Ramos (cell line): ENCODE results near the gene TEX101.

Experiments
- in situ Hi-C: fragments of 300-500 bp; cut with MboI; formaldehyde crosslinking; loops from one replicate; pipeline ENCODE4 v1.14.3; 2022; ENCODE audit warnings: low sequenced_read_pairs; ENCODE audit not compliant: unreplicated experiment

TEX101 gene

DNA sequence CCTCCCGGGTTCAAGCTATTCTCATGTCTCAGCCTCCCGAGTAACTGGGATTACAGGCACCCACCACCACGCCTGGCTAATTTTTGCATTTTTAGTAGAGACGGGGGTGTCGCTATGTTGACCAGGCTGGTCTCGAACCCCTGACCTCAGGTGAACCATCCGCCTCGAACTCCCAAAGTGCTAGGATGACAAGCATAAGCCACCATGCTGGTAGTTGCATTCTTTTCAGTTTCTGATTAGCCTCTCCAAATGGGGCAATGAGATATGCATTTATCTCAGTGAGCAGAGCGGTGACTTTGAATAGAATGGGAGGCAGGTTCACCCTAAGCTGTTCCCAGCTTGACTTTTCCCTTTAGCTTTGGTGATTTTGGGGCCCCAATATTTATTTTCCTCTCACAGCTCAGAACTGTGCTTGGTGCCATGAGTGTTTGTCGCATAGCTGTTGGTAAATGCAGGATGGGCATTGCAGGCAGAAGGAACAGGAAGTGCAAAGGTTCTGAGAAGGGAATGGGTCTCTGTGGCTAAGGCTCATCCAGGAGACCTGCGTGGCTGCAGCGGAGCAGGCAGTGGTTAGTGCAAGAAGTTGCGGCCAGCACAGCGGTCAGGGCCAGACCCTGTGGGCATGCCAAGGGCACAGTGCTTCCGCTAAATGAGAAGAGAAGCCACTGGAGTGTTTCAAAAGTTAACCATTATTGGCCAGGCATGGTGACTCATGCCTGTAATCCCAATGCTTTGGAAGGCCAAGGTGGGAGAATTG, 30.0 kb downstream of the TEX101 start:
- in situ Hi-C loops, result loop anchor here (5.0 kb wide), 1 partner anchor 73 kb away; no protein-coding TSS in a partner anchor

DNA sequence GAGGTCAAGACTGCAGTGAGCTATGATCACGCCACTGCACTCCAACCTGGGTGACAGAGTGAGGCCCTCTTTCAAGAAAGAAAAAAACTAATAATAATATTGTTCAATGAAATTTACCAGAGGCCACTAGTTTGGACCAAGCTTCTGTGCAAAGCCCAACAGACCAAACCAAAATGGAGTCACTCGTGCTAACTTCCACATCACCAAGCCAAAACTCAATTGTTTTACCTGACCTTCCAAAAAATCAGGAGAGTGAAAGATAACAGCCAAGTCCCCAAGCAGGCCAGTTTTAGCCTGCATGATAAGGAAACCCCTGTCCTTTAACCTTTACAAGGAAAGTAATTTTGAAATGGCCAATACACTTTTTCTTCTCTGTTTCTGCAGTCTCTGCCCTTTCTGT, 30.7 kb downstream of the TEX101 start:
- in situ Hi-C loops, result loop anchor here (5.0 kb wide), 1 partner anchor 72 kb away; no protein-coding TSS in a partner anchor

DNA sequence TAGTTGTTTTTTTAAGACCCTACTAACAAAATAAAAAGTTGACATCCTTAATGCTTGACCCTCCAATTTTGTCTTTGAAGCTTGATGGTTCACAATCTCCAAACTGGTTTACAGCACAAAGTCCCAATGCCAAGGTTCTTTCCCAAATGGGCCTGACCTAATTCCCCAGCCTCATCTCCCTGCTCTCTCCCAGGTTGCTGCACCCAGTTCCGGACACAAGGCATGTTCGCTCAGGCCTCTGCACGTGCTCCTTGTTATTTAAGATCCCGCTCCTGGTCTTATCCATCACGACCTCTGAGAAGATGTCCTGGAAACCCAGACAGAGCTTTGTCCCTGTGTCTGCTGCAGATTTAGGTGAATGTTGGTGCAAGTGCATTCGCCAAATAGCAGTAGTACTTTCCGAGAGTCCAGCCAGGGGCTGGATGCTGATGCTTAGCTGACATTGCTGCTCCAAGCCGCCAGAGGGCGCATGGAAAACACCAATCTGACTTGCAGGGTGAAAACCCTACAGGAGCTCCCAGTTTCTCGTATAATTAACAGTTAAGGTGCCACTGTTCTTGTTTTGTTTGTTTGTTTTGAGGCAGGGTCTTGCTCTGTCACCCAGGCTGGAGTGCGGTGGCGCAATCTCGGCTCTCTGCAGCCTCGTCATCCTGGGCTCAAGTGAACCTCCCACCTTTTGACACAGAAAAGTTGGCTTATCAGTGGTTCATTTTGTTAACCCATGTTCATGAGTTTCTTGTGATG, 32.2 kb downstream of the TEX101 start:
- in situ Hi-C loops, result loop anchor here (5.0 kb wide), 1 partner anchor 70 kb away; no protein-coding TSS in a partner anchor

DNA sequence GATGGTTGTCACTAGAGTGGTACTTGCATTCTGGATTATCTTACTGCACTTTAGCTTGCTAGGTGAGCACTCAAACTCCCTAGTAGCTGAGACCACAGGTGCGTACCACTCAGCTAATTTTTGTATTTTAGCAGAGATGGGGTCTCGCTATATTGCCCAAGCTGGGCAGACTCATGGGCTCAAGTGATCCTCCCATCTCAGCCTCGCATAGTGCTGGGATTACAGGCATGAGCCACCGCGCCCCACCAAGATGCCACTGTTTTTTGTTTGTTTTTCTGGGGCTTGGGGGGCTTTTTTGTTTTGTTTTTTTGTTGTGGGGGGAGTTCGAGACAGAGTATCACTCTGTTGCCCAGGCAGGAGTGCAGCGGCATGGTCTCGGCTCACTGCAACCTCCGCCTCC, 33.0 kb downstream of the TEX101 start:
- in situ Hi-C loops, result loop anchor here (5.0 kb wide), 1 partner anchor 70 kb away; no protein-coding TSS in a partner anchor

DNA sequence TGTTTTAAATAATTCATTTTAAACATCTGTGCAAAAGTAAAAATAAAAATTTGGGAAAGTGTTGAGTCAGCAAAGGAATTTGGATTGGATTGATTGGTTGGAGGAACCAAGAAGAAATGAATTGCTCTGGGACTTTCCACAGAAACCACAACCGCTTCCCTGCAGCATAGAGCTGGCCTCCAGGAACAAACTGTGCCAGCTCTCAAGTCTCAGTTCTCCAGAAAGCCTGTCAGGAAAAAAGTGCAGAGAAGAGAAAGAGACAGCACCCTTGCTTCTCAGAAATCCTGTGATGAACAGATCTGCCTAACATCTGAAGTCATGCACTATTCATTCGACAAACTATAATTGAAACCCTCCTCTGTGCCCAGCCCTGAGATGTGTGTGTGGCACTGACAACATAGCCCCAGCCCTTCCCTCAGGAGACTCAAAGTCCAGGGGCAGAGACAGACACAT, 35.9 kb downstream of the TEX101 start:
- in situ Hi-C loops, result no loop called here

DNA sequence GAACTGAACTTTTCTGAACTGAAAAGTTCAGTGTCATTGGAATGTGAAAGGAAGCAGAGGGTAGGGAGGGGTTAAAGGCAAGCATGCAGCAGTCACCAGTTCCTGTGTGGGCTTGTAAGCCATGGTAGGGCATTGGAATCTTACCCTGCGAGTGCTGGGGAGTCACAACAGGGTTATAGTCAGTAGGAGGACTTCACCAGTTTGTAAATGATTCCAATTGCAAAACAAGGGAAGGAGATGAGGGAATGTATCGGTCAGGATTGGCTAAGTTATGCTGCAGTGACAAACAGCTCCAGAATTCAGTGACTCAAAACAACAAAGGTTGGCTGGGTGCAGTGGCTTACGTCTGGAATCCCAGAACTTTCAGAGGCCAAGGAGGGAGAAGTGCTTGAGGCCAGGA, 37.9 kb downstream of the TEX101 start:
- in situ Hi-C loops, result no loop called here

DNA sequence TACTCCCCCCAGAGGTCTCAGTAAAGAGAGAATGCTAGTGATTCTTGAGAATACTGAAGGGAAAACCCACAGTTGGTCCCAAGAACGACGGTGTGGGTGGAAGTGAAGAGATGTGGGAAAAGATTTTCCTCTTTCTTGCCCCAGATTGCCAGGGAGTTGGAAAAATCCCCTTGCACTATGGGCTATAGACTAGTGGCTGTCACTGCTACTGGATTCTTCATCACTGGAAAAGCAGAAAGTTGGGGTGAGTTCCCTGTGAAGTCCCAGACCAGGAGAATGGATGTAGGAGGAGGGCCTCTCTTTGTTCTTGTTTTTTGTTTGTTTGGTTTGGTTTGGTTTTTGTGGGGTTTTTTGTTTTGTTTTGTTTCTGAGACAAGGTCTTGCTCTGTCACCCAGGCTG, 39.3 kb downstream of the TEX101 start:
- in situ Hi-C loops, result no loop called here

DNA sequence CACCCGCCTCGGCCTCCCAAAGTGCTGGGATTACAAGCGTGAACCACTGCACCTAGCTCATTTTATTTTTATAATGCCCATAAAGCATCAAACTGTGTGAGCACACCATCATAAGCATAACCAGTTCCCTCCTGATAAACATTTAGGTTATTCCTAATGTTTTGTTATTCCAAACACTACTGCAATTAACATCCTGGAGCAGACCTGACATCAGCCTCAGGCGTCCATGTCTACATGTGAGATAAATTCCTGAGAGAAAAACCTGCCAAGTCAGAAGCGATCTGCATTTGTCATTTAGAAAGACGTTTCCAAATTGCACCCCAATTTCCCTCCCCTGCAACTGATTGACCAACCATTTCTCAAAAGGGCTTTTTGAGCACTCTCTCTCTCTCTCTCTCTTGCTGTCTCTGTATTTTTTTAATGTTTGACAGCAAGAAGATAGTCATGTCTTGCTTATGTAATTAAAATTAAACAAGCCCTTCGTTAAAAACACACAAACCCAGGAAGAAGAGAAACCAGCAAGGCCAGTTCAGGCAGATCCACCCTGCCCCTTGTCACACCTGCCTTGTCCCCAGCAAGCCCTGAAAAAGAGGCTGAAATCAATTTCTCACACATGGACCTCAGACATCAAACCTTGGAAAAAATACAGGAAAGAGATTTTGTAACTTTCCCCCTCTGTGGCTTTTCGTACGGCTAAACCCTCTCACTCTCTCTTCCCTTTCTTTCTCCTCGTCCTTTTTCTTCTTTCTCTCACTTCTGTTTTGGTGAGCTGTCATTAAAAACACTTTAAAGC, 40.8 kb downstream of the TEX101 start:
- in situ Hi-C loops, result no loop called here

DNA sequence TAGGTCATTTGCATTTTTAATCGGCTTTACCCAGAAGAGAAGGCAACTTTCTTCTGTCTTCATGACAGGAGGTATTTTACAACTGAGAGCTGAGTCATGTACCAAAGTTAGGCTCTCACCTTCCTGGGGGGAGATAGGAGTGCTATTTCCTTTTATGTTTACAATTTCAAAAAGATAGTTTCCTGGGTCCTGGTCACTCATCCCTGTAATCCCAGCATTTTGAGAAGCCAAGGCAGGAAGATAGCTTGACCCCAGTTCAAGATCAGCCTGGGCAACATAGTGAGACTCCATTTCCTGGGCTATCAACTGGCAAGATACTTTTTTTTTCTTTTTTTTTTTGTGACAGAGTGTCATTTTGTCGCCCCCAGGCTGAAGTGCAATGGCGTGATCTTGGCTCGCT, 43.1 kb downstream of the TEX101 start:
- in situ Hi-C loops, result no loop called here

DNA sequence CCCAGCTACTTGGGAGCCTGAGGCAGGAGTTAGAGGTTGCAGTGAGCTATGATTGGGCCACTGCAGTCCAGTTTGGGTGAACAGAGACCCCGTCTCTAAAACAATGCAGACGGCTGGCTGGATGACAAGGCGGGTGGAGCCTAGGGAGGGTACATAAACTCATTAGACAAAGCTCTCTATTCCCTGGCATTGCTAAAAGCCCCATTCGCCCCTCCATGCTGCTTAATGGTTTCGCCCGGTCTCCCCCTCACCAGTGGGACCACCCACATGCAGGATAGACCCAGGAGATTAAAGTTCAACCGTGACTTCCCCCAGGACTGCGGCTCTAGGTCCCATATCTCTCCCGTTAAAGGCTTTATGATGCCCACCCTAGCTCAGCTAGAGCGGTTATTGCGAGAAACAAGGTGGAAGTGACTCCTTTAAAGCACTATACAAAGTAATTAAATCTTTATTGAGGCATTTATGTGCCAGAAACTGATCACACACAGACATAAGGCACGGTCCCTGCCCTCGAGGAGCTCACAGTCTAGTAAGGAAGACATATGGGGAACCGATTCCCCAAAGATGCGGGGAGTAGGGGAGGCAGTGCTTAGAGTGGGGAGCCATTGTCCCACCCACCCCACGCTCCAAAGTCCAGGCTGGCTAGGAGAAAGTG, 45.8 kb downstream of the TEX101 start:
- in situ Hi-C loops, result no loop called here

DNA sequence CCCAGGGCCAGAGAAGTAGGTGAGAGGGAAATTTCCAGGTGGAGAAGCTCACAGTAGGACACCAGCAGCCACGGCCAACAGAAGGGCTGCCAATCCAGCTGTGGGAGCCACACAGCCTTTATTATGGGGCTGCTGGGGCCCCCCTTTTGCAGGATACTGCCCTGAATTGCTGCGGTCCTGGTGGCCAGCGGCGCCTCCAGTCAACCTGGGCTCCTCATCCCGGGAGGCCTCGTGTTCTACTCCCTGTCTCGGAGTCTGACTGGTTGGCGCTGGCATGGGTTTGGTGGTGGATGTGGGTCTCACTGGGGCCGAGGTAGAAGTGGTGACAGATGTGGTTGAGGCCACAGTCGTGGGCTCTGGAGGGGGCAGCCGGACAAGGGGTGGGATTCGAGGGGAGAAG, 46.6 kb downstream of the TEX101 start:
- in situ Hi-C loops, result no loop called here

DNA sequence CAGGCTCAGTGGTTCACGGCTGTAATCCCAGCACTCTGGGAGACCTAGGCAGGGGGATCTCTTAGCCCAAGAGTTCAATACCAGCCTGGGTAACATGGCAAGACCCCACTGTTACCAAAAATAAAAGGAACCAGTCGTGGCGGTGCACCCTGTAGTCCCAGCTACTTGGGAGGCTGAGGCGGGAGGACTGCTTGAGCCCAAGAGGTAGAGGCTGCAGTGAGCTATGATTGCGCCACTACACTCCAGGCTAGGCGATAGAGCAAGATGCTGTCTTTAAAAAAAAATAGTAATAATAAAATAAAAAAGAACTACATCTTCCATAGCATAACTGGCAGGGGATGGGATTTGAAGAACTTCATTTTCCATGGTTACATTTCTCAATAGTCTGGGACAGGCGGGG, 47.7 kb downstream of the TEX101 start:
- in situ Hi-C loops, result no loop called here

DNA sequence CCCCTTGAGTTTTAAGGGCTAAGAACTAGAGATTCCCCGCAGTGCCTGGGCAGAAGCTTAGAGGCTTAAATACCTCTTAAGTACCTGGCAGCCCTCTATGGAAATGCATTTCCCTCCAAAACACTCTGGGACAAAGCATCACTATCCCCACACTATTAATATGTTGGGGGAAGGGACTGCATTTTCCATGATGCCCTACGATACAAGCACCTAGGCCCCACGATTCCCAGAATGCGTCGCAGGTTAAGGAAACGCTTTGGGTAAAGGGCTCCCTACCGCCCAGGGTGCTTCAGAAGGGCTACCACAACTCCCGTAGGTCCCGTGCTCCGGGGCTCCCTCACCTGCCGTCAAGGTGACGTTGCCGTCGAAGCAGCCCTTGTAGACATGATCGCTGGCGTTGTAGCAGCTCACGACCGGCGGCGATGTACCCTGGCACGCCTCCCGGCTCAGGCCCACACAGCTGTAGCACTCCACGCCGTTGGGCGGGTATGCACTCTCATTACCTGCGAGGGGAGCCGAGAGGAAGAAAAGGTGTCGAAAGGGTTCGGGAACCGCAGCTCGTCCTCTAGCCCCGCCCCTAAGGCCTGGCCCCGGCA, 48.2 kb downstream of the TEX101 start:
- in situ Hi-C loops, result no loop called here

DNA sequence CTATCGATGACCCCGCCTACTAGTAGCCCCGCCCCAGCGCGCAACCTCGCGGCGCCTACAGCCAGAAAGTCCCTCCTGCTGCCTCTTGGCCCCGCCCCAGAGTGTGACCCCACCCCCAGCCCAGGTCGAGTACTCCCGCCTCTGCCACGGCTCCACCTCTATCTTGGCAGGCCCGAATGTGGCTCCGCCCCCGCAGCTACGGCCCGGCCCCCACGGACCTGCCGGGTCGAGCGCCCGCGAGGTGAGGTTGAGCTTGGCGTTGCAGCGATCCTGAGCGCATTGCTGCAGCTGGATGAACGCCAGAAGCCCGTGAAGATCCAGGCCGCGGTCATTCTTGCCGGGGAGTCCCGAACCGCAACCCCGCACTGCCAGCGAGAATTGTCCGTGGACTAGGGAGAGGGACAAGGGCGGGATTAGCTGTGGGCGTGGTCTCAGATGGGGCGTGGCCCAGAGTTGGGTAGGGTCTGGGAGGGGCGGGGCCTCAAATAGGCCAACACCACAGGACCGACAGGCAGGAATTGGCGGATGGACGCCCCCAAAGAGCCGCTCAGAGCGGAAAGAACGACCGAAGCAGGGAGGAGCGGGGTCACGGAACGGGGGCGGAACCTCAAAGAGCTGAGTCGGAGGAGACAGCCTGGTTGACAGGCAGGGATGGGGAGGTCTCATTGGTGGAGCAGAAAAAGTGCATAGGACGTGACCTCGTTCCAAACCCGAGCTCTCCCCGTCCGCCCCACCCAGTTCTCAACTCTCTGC, 48.9 kb downstream of the TEX101 start:
- in situ Hi-C loops, result no loop called here

DNA sequence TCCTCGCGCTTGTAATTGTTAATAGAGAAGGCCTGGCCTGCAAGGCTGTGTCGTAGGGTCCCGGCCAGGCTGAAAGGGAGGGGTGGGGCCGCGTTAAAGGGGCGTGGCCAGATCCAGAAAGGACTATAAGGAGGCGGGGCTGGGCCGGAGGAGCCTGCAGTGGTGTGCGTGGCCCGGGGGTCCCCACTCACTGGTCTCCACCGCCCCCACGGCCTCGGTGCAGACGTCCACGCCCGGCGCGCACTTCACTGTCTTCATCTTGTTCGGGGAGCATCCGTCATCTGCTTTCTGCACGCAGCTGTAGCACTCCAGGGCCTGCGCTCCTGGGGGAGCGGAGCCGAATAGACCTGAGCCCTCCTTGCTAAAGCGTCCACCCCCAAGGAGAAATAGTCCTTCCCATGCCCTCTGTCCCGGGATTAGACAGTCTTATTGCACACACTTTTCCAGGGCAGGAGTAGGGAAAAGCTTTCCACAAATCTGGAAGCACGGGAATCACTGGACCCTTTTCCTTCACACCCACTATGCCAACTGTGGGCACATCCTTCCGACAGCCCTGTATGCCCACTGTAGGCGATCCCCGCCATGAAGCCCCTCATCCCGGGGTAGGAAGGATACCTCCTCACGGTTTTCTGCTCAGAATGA, 49.6 kb downstream of the TEX101 start:
- in situ Hi-C loops, result no loop called here

DNA sequence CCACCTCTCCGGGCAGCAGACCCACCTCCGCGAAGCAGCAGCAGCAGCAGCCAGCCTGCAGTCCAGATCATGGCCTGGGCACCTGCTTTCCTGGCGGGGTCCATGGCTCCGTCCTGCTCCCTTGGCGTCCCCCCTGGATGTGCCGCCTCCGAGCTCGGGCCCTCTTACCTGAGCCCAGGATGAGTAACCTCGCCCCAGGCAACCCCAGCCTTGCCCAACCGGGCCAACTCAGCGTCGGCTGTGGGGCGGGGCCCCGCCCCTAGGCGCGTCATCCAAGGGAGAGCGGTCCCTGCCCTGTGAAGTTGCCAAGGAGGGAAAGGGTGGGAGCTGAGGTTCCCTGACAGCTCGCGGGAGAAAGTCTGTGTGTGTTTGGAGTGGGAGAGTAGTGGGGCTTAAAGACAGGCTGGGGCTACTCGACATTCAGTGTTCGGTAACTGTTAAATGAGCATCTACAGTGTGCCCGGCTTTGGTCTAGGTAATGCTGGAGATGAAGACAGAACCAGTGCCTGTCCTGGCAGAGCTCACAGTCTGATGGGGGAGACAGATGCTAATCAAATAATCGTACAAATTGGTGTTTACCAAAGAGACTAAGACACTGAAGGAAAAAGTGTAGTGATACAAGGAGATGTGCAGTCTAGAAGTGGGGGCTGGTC, 50.9 kb downstream of the TEX101 start, which contains the start of gene LYPD3:
TSS of gene LYPD3 (minus strand) at position 141 of the 653 bp plus-strand sequence. CDS start at position 104, 37 bp downstream.
- in situ Hi-C loops, result no loop called here

DNA sequence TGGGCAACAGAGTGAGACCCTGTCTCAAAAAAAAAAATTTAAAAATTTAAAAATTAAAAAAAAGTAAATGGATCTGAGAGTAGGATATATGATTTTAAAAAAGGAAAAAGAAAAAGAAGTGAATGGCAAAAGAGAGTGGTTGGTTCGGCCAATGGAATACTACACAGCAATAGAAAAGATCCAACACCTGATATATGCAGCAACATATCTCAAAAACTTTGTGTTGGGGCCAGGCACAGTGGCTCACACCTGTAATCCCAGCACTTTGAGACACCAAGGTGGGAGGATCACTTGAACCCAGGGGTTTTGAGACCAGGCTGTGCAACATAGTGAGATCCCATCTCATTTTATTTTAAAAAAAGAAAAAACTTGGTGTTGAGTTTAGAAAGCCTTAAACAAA, 52.1 kb downstream of the TEX101 start:
- in situ Hi-C loops, result no loop called here

DNA sequence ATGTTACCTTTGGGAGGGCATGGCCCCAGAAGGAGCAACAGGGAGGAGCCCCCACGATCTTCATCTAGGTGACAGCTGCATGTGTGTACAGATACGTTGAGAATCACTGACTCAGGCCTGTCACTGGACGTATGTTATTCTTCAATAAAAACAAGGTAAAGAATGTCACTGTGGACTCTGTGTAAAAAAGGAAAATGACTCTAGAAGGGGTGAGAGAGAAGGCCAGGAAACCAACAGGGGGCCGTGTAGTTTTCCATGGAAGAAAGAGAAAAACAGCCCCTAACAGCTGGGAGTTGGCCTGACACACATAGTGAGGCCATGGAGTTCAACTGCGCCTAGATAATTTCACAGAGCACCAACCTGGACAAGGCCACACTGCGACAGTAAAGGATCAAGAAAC, 52.6 kb downstream of the TEX101 start:
- in situ Hi-C loops, result no loop called here
